K562 (cell line): ENCODE data around the gene CTIF. TPM values are rescaled to one million over a fixed set of nuclear protein-coding genes. Genes with fewer than 3 reads are reported as not detected.

Experiments used
- CHCHD3 ChIP-seq: fragments of 250-450 bp; sonication (Bioruptor Pico); IDR thresholded peaks from 2 replicates; pipeline ENCODE4 v2.1.2; 2022; ENCODE audit warnings: mild to moderate bottlenecking
- DNMT1 ChIP-seq: fragments of 450-650 bp; IDR thresholded peaks from 2 replicates; pipeline ENCODE4 v1.6.1; 2016; ENCODE audit warnings: antibody characterized with exemption, mild to moderate bottlenecking
- FOSL1 ChIP-seq: fragments of 200-800 bp; sonication (Bioruptor generic); conservative IDR thresholded peaks from 2 replicates; pipeline ENCODE4 v1.6.1; 2016; ENCODE audit warnings: missing genetic modification characterization, missing compliant biosample characterization
- FOXA1 ChIP-seq: fragments of 450-650 bp; IDR thresholded peaks from 2 replicates; pipeline ENCODE4 v1.6.1; 2016; ENCODE audit warnings: mild to moderate bottlenecking, borderline replicate concordance
- GTF2E2 ChIP-seq: fragments of 200-800 bp; sonication (Bioruptor generic); IDR thresholded peaks from 2 replicates; pipeline ENCODE4 v1.6.1; 2016; ENCODE audit warnings: missing genetic modification characterization, missing compliant biosample characterization
- HCFC1 ChIP-seq: IDR thresholded peaks from 2 replicates; pipeline ENCODE4 v1.6.1; 2012; ENCODE audit warnings: low read depth, low read length, improper control_type of control experiment
- HDAC1 ChIP-seq, 2 experiments: fragments of 450-650 bp; IDR thresholded peaks; 2 replicates each; pipeline ENCODE4 v1.6.1; 2016 to 2017; ENCODE audit warnings: inconsistent platforms in 1 of 2, mild to moderate bottlenecking in 1 of 2, moderate library complexity in 1 of 2
- IFI16 ChIP-seq: fragments of 250-450 bp; sonication (Bioruptor Pico); IDR thresholded peaks from 2 replicates; pipeline ENCODE4 v2.1.2; 2022; ENCODE audit warnings: mild to moderate bottlenecking, inconsistent platforms
- KAT2B ChIP-seq: IDR thresholded peaks from one replicate; pipeline ENCODE4 v1.6.1; 2012; ENCODE audit warnings: low read depth, mild to moderate bottlenecking, control low read depth, inconsistent platforms, low read length, moderate library complexity
- LCOR ChIP-seq: sonication (generic); formaldehyde crosslinking; IDR thresholded peaks from 2 replicates; pipeline ENCODE4 v1.8.0; 2022; ENCODE audit warnings: mild to moderate bottlenecking, missing genetic modification reagents
- LEF1 ChIP-seq: fragments of 450-650 bp; IDR thresholded peaks from 2 replicates; pipeline ENCODE4 v1.6.1; 2016; ENCODE audit warnings: mild to moderate bottlenecking
- MAFG ChIP-seq: fragments of 450-650 bp; conservative IDR thresholded peaks from 2 replicates; pipeline ENCODE4 v1.6.1; 2016; ENCODE audit warnings: missing genetic modification characterization, missing compliant biosample characterization
- MCM5 ChIP-seq: fragments of 450-650 bp; IDR thresholded peaks from 2 replicates; pipeline ENCODE4 v1.6.1; 2016; ENCODE audit warnings: low read depth
- MNT ChIP-seq, 2 experiments: fragments of 450-650 bp; conservative IDR thresholded peaks; 2 replicates each; pipeline ENCODE4 v1.6.1; 2017; ENCODE audit warnings: mild to moderate bottlenecking in 2 of 2, moderate library complexity in 2 of 2
- MTF1 ChIP-seq: fragments of 250-450 bp; sonication (Bioruptor Pico); IDR thresholded peaks from 2 replicates; pipeline ENCODE4 v1.9.0; 2021; ENCODE audit warnings: moderate library complexity, mild to moderate bottlenecking, inconsistent platforms, borderline replicate concordance
- PHTF2 ChIP-seq: fragments of 250-450 bp; sonication (Bioruptor Pico); IDR thresholded peaks from 2 replicates; pipeline ENCODE4 v1.5.0; 2021; ENCODE audit warnings: mild to moderate bottlenecking
- POLR2B ChIP-seq: fragments of 450-650 bp; IDR thresholded peaks from 2 replicates; pipeline ENCODE4 v1.6.1; 2018; ENCODE audit warnings: low read depth; ENCODE audit not compliant: partially characterized antibody
- SMAD3 ChIP-seq: fragments of 450-650 bp; formaldehyde crosslinking; conservative IDR thresholded peaks from 2 replicates; pipeline ENCODE4 v1.4.0; 2020; ENCODE audit warnings: mild to moderate bottlenecking
- SP1 ChIP-seq: sonication (generic); formaldehyde crosslinking; IDR thresholded peaks from 2 replicates; pipeline ENCODE4 v1.8.1; 2022; ENCODE audit warnings: mild to moderate bottlenecking, missing genetic modification reagents
- TOE1 ChIP-seq, 2 experiments: fragments of 450-650 bp in 1 of 2; sonication (generic) in 1 of 2; formaldehyde crosslinking in 1 of 2; IDR thresholded peaks; 2 replicates each; pipeline versions ENCODE4 v1.7.1 to v1.8.0; 2016 to 2022; ENCODE audit warnings: borderline replicate concordance in 2 of 2, mild to moderate bottlenecking in 2 of 2, antibody characterized with exemption in 1 of 2, inconsistent platforms in 1 of 2, low read depth in 1 of 2, missing genetic modification reagents in 1 of 2, moderate library complexity in 1 of 2
- ZNF253 ChIP-seq: fragments of 250-450 bp; sonication (Bioruptor Pico); conservative IDR thresholded peaks from 2 replicates; pipeline ENCODE4 v1.6.1; 2021; ENCODE audit warnings: mild to moderate bottlenecking
- ZNF263 ChIP-seq: sonication (generic); formaldehyde crosslinking; IDR thresholded peaks from 2 replicates; pipeline ENCODE4 v1.8.0; 2022; ENCODE audit warnings: mild to moderate bottlenecking, missing genetic modification reagents, borderline replicate concordance
- ZNF316 ChIP-seq: fragments of 450-650 bp; IDR thresholded peaks from 2 replicates; pipeline ENCODE4 v1.6.1; 2016
- ZNF592 ChIP-seq: fragments of 450-650 bp; IDR thresholded peaks from 2 replicates; pipeline ENCODE4 v1.6.1; 2017; ENCODE audit warnings: antibody characterized with exemption, mild to moderate bottlenecking
- polyA plus RNA-seq, 8 experiments: library from polyadenylated mRNA; depleted of rRNA in 4 of 8; stranded (reverse) in 5 of 8; unstranded in 3 of 8; fragments of >200 nt; fragmentation: Nextera tagmentation in 2 of 8; fragmentation: Illumina TruSeq in 1 of 8; extraction: Ambion mirVana in 2 of 8; extraction: Trizol in 1 of 8; gene quantifications; 2 replicates each; pipeline versions ENCODE4 v1.2.1 to v1.2.3, GENCODE V29; 2011 to 2014; ENCODE audit warnings: inconsistent platforms in 1 of 8, missing spikeins in 1 of 8
- total RNA-seq, 7 experiments: library from RNA; depleted of rRNA in 6 of 7; stranded (reverse); fragments of >200 nt in 6 of 7; fragmentation: Illumina TruSeq in 2 of 7; extraction: Trizol in 2 of 7; gene quantifications; 2 replicates each; pipeline versions ENCODE4 v1.2.1 to v1.2.3, GENCODE V29; 2011 to 2021; ENCODE audit warnings: low replicate concordance in 1 of 7
- TF ChIP-seq, protein P1 (sequence below): fragments of 250-450 bp; sonication (Bioruptor Pico); IDR thresholded peaks from 2 replicates; pipeline ENCODE4 v1.8.0; 2022; ENCODE audit warnings: moderate library complexity, mild to moderate bottlenecking, inconsistent platforms

Gene CTIF
- total and polyA plus RNA-seq, 9 of the 15 experiments (the other 6 are each of a cell fraction or from before 2014, with no cell fraction given), result 0.17 to 11.5 (median 2.2) TPM

GRCh38 chr18:48693625-48694262 lies 154.9 kb downstream of the CTIF start (continued):
- TF ChIP-seq ZNF253 (CRISPR knock-in tag), result no peak
- TF ChIP-seq FOXA1, result no peak
- no peak for TF ChIP-seq MTF1 (CRISPR knock-in tag)
- TF ChIP-seq, protein P1, sequence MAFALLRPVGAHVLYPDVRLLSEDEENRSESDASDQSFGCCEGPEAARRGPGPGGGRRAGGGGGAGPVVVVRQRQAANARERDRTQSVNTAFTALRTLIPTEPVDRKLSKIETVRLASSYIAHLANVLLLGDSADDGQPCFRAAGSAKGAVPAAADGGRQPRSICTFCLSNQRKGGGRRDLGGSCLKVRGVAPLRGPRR (CRISPR knock-in tag), result no peak
- no peak for TF ChIP-seq HDAC1 (IDR thresholded peaks at IDR 0.05)
- TF ChIP-seq ZNF592, result peak; percentile 88
- TF ChIP-seq ZNF316, result peak; percentile 84
- TF ChIP-seq MAFG, result peak; percentile 84
- TF ChIP-seq TOE1 (IDR thresholded peaks at IDR 0.05; ENCODE audit: borderline replicate concordance), result no peak
- no peak for TF ChIP-seq TOE1 (CRISPR knock-in tag; IDR thresholded peaks at IDR 0.05; ENCODE audit: borderline replicate concordance, low read depth)
- TF ChIP-seq POLR2B, result no peak
- no peak for TF ChIP-seq DNMT1
- no peak for TF ChIP-seq MNT (conservative IDR thresholded peaks at IDR 0.05)
- no peak for TF ChIP-seq LCOR (CRISPR knock-in tag)
- 0 out of 2 replicates have a peak, but pooled peaks have one; percentile 33 for TF ChIP-seq LEF1
- no peak for TF ChIP-seq MCM5
- no peak for TF ChIP-seq HCFC1
- TF ChIP-seq CHCHD3, result no peak
- no peak for TF ChIP-seq SP1
- no peak for TF ChIP-seq ZNF263 (CRISPR knock-in tag)
- no peak for TF ChIP-seq KAT2B
- no peak for TF ChIP-seq IFI16 (CRISPR knock-in tag)
- peak; percentile 36; the same call in 1 of the 2 replicates for TF ChIP-seq FOSL1 (tag)
- TF ChIP-seq SMAD3 (CRISPR knock-in tag), result no peak
- TF ChIP-seq GTF2E2 (tag), result no peak
- no peak for TF ChIP-seq PHTF2
